ENCODE data around the gene COL6A2.
"Not testable (repeated sequence)": the region's sequence is repeated elsewhere in the genome, so short reads cannot be mapped to it uniquely, and the experiment has no call there.

COL6A2 gene

GRCh38 chr21:46161633-46162592 lies 64.0 kb downstream of the COL6A2 start:
- TF ChIP-seq CTCF (IDR thresholded peaks at IDR 0.05; ENCODE audit: low read depth, low read length): no peak
- no peak overlapping the region for H3K4me3 ChIP-seq (replicated peaks in 1 of 2; ENCODE audit: low read depth in 2 of 2, low read length in 2 of 2)
- DNase-seq (ENCODE audit: low read depth in 2 of 2): no peak

- TF ChIP-seq CTCF (IDR thresholded peaks at IDR 0.05; ENCODE audit: low read depth, low read length): no peak
- H3K4me3 ChIP-seq (replicated peaks in 1 of 2; ENCODE audit: low read depth in 2 of 2, low read length in 2 of 2): no peak overlapping the region
- no peak for DNase-seq (ENCODE audit: low read depth in 2 of 2)
Measured at GRCh38 chr21:46163380-46163779, 65.5 kb downstream of the COL6A2 start.

- no peak for TF ChIP-seq CTCF (IDR thresholded peaks at IDR 0.05; ENCODE audit: low read depth, low read length)
- no peak overlapping the region for H3K4me3 ChIP-seq (replicated peaks in 1 of 2; ENCODE audit: low read depth in 2 of 2, low read length in 2 of 2)
- no peak for DNase-seq (ENCODE audit: low read depth in 2 of 2)
Measured at GRCh38 chr21:46165098-46165497, 67.2 kb downstream of the COL6A2 start.

- no peak for TF ChIP-seq CTCF (IDR thresholded peaks at IDR 0.05; ENCODE audit: low read depth, low read length)
- H3K4me3 ChIP-seq (replicated peaks in 1 of 2; ENCODE audit: low read depth in 2 of 2, low read length in 2 of 2): no peak overlapping the region
- DNase-seq (ENCODE audit: low read depth in 2 of 2): no peak
Measured at GRCh38 chr21:46168238-46168637, 70.3 kb downstream of the COL6A2 start.

- DNase-seq (ENCODE audit: low read depth in 2 of 2): no peak
Measured at GRCh38 chr21:46168659-46169386, 70.9 kb downstream of the COL6A2 start.

GRCh38 chr21:46170436-46171193 lies 72.7 kb downstream of the COL6A2 start:
- not testable (repeated sequence) for H3K4me3 ChIP-seq (replicated peaks in 1 of 2; ENCODE audit: low read depth in 2 of 2, low read length in 2 of 2); DNase-seq (ENCODE audit: low read depth in 2 of 2)

More at GRCh38 chr21:46168659-46169386, 70.9 kb downstream of the COL6A2 start:
- no peak overlapping the region for H3K4me3 ChIP-seq (replicated peaks in 1 of 2; ENCODE audit: low read depth in 2 of 2, low read length in 2 of 2)
- TF ChIP-seq CTCF (IDR thresholded peaks at IDR 0.05; ENCODE audit: low read depth, low read length): no peak

Data from cardiac fibroblast (primary cell).